Effector memory CD8-positive, alpha-beta T cell (primary cell): ENCODE measurements around the gene CDH4.

Source experiments
- ATAC-seq: fragments of 150-1000 bp; cut with Tn5 transposase; replicated peaks from 2 replicates; pipeline ENCODE4 v1.10.0; 2021; ENCODE audit warnings: mild to moderate bottlenecking, moderate library complexity
- DNase-seq, 3 experiments: peaks; one replicate each; pipeline ENCODE4 v3.0.0; 2021
- H3K27ac Mint-ChIP-seq, 2 donors: one replicate each; pipeline ENCODE4 v1.8.0; 2022; ENCODE audit warnings: mild to moderate bottlenecking in 2 of 2, mixed read lengths in 2 of 2, moderate library complexity in 2 of 2
- H3K27me3 Mint-ChIP-seq, 2 donors: one replicate each; pipeline ENCODE4 v1.8.0; 2022; ENCODE audit warnings: mixed read lengths in 2 of 2
- H3K36me3 Mint-ChIP-seq: one replicate; pipeline ENCODE4 v1.8.0; 2022; ENCODE audit warnings: mild to moderate bottlenecking, moderate library complexity, mixed read lengths; ENCODE audit not compliant: insufficient read depth
- H3K4me1 Mint-ChIP-seq, 2 donors: one replicate each; pipeline ENCODE4 v1.8.0; 2022; ENCODE audit warnings: low read depth in 2 of 2, mixed read lengths in 2 of 2
- H3K4me3 Mint-ChIP-seq, 2 donors: one replicate each; pipeline ENCODE4 v1.8.0; 2022; ENCODE audit warnings: mild to moderate bottlenecking in 2 of 2, mixed read lengths in 2 of 2, moderate library complexity in 2 of 2
- H3K9me3 Mint-ChIP-seq, 2 donors: one replicate each; pipeline ENCODE4 v1.8.0; 2022; ENCODE audit warnings: mixed read lengths in 2 of 2

Gene CDH4

GRCh38 chr20:61956396-61957342 is 704.6 kb downstream of the CDH4 start:
- H3K4me3 Mint-ChIP-seq, result no peak overlapping the region

GRCh38 chr20:61957961-61958715 is 706.1 kb downstream of the CDH4 start:
- ATAC-seq (no peak), DNase-seq (no peak)
- H3K27me3 Mint-ChIP-seq, result peaks cover 9 to 44% of the 10 kb centered on the region in 2 donors
- H3K4me1 Mint-ChIP-seq, result no peaks in the 10 kb centered on the region
- peaks cover 3% of the 10 kb centered on the region for H3K36me3 Mint-ChIP-seq
- H3K9me3 Mint-ChIP-seq, result no peaks in the 10 kb centered on the region
- H3K27ac Mint-ChIP-seq, result no peak overlapping the region
- no peak overlapping the region for H3K4me3 Mint-ChIP-seq

More at GRCh38 chr20:61956396-61957342, 704.6 kb downstream of the CDH4 start:
- H3K9me3 Mint-ChIP-seq, result no peaks in the 10 kb centered on the region
- ATAC-seq (no peak), DNase-seq (no peak)
- H3K27ac Mint-ChIP-seq, result no peak overlapping the region
- peaks cover 3% of the 10 kb centered on the region for H3K36me3 Mint-ChIP-seq
- no peaks in the 10 kb centered on the region for H3K4me1 Mint-ChIP-seq
- peaks cover 15 to 46% of the 10 kb centered on the region in 2 donors for H3K27me3 Mint-ChIP-seq

GRCh38 chr20:61958773-61959700 is 707.0 kb downstream of the CDH4 start:
- DNase-seq, result no peak
- H3K27me3 Mint-ChIP-seq, result peaks cover 15 to 44% of the 10 kb centered on the region in 2 donors
- ATAC-seq, result no peak
- H3K9me3 Mint-ChIP-seq, result no peaks in the 10 kb centered on the region
- peaks cover 3% of the 10 kb centered on the region for H3K36me3 Mint-ChIP-seq
- H3K27ac Mint-ChIP-seq, result no peak overlapping the region
- no peak overlapping the region for H3K4me3 Mint-ChIP-seq
- no peaks in the 10 kb centered on the region for H3K4me1 Mint-ChIP-seq

GRCh38 chr20:61960836-61961235 is 708.8 kb downstream of the CDH4 start:
- H3K9me3 Mint-ChIP-seq, result no peaks in the 10 kb centered on the region
- DNase-seq (no peak), ATAC-seq (no peak)
- no peak overlapping the region for H3K4me3 Mint-ChIP-seq
- peaks cover 3% of the 10 kb centered on the region for H3K36me3 Mint-ChIP-seq
- H3K27ac Mint-ChIP-seq, result no peak overlapping the region
- no peaks in the 10 kb centered on the region for H3K4me1 Mint-ChIP-seq
- H3K27me3 Mint-ChIP-seq, result peaks cover 10 to 44% of the 10 kb centered on the region in 2 donors

GRCh38 chr20:61963149-61963548 is 711.1 kb downstream of the CDH4 start:
- ATAC-seq (no peak), DNase-seq (no peak)
- Mint-ChIP-seq H3K27me3 (peaks cover 17 to 64% of the 10 kb centered on the region in 2 donors), H3K4me1 (peaks cover 4 to 6% of the 10 kb centered on the region in 2 donors), H3K27ac (peak overlapping the region in 1 of 2 donors; percentile 26), H3K36me3 (peaks cover 3% of the 10 kb centered on the region), H3K4me3 (no peak overlapping the region), H3K9me3 (no peaks in the 10 kb centered on the region)

GRCh38 chr20:61963885-61964674 is 712.0 kb downstream of the CDH4 start:
- Mint-ChIP-seq H3K27ac (peak overlapping the region in 1 of 2 donors; percentile 26), H3K36me3 (peaks cover 3% of the 10 kb centered on the region), H3K4me3 (no peak overlapping the region), H3K4me1 (peaks cover 4 to 7% of the 10 kb centered on the region in 2 donors), H3K27me3 (peaks cover 20 to 72% of the 10 kb centered on the region in 2 donors), H3K9me3 (no peaks in the 10 kb centered on the region)
- DNase-seq, result no peak
- ATAC-seq, result no peak

- Mint-ChIP-seq H3K4me1 (peaks cover 4 to 7% of the 10 kb centered on the region in 2 donors), H3K9me3 (no peaks in the 10 kb centered on the region), H3K4me3 (no peak overlapping the region), H3K27me3 (peaks cover 20 to 72% of the 10 kb centered on the region in 2 donors), H3K36me3 (peaks cover 3% of the 10 kb centered on the region), H3K27ac (no peak overlapping the region)
- DNase-seq (no peak), ATAC-seq (no peak)
Measured at GRCh38 chr20:61964675-61965605, 712.9 kb downstream of the CDH4 start.

- peak overlapping the region in 1 of 2 donors; percentile 21 for H3K4me3 Mint-ChIP-seq
- H3K9me3 Mint-ChIP-seq, result no peaks in the 10 kb centered on the region
- no peak for ATAC-seq
- H3K27ac Mint-ChIP-seq, result peak overlapping the region in 1 of 2 donors; percentile 55
- H3K36me3 Mint-ChIP-seq, result peaks cover 3% of the 10 kb centered on the region
- H3K27me3 Mint-ChIP-seq, result peaks cover 20 to 71% of the 10 kb centered on the region in 2 donors
- peaks cover 6 to 7% of the 10 kb centered on the region in 2 donors for H3K4me1 Mint-ChIP-seq
- no peak for DNase-seq
Measured at GRCh38 chr20:61965606-61966491, 713.8 kb downstream of the CDH4 start.

GRCh38 chr20:61966492-61967244 is 714.6 kb downstream of the CDH4 start:
- no peaks in the 10 kb centered on the region for H3K36me3 Mint-ChIP-seq
- no peaks in the 10 kb centered on the region for H3K9me3 Mint-ChIP-seq
- ATAC-seq (no peak), DNase-seq (no peak)
- H3K4me1 Mint-ChIP-seq, result peaks cover 6 to 7% of the 10 kb centered on the region in 2 donors
- H3K27ac Mint-ChIP-seq, result peak overlapping the region in 1 of 2 donors; percentile 55
- H3K4me3 Mint-ChIP-seq, result peak overlapping the region in 1 of 2 donors; percentile 21
- peaks cover 20 to 63% of the 10 kb centered on the region in 2 donors for H3K27me3 Mint-ChIP-seq

GRCh38 chr20:61967300-61967699 is 715.2 kb downstream of the CDH4 start:
- Mint-ChIP-seq H3K27me3 (peaks cover 20 to 56% of the 10 kb centered on the region in 2 donors), H3K9me3 (no peaks in the 10 kb centered on the region), H3K4me3 (no peak overlapping the region), H3K27ac (no peak overlapping the region), H3K36me3 (no peaks in the 10 kb centered on the region), H3K4me1 (peaks cover 6 to 7% of the 10 kb centered on the region in 2 donors)
- ATAC-seq (no peak), DNase-seq (no peak)
